Embryonic facial prominence (tissue), 1 donor: Measurements from ENCODE around the gene TMEM244.
"Not testable (repeated sequence)": the region's sequence is repeated elsewhere in the genome, so short reads cannot be mapped to it uniquely, and the experiment has no call there.

ENCODE experiments used
- DNase-seq: peaks from one replicate; pipeline ENCODE4 v3.0.0-alpha.2; 2016; ENCODE audit errors: extremely low spot score

Gene TMEM244

DNA sequence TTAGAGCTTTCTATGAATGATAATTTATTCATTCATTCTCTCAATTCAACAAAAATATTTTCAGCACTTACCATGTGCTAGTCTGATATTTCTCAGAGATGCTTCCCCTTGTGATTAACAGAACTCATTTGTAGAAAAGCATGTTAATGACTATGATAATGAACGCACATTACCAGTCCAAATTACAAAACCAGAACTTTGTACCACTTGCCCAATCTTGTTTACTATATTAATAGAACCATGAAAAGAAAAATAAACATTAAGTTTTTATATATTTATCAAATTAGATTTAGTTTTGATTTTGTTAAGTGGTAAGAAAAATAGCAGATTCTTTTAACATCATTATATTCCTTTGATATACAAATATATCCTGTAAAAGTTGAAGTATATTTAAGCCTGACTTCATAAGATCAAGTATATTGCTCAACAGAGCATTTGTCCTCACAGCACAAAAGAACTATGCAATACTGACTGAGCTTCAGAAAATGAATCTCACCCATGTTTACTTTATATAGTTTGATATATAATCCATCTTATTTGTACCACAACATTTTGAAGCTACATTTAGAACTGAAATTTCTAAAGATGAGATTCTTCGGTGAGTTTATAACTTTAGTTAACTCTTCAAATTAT is 48.9 kb downstream of the TMEM244 start:
- DNase-seq = no peak

DNA sequence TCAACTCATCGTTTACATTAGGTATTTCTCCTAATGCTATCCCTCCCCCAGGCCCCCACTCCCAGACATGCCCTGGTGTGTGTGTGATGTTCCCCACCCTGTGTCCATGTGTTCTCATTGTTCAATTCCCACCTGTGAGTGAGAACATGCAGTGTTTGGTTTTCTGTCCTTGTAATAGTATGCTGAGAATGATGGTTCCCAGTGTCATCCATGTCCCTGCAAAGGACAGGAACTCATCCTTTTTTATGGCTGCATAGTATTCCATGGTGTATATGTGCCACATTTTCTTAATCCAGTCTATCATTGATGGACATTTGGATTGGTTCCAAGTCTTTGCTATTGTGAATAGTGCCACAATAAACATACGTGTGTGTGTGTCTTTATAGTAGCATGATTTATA is 54.0 kb downstream of the TMEM244 start:
- not testable (repeated sequence) for DNase-seq

DNA sequence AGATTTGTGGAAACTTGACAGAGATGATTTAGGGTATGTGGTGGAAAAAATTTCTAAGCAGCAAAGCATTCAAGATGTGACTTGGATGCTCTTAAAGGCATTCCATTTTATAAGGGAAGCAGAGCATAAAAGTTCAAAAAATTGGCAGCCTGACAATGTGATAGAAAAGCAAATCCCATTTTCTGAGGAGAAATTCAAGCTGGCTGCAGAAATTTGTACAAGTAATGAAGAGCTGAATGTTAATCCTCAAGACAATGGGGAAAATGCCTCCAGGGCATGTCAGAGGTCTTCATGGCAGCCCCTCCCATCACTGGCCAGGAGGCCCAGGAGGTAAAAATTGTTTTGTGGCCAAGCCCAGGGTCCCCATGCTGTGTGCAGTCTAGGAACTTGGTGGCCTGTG is 58.2 kb downstream of the TMEM244 start:
- DNase-seq = not testable (repeated sequence)

DNA sequence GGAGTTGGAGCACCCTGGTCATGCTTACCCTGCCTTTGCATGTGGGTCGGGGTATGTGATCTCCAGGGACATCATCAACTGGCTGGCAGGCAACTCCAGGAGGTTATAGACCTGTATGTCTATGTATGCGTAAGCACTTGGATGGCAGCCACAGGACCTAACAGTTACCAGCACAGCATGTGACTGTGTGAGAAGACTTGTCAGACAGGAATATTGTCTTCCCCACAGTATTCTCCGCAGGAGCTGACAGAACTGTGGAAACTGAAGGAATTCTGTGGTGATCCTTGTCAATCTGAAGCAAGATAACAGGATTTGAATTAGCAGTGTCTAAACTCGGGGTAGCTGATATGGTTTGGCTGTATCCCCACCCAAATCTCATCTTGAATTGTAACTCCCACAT is 59.2 kb downstream of the TMEM244 start:
- no peak for DNase-seq

DNA sequence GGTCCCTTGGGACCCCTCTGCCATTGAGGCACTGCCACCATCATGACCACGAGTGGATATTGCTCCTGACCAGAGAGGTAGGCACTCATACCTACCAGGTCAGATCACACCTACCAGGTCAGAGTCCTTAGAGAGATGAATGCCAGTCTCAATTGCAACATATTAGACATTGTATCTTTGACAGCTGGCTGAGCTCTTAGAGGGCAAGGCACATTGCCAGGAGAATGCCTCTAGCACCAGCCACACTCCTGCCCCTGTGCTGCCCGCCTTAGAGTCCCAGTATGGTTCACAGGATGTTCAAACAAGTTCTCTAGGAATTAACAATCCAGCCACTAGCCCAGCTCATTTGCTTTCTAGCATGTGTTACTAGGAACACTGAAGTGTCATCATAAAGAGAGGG is 65.9 kb downstream of the TMEM244 start:
- no peak for DNase-seq

DNA sequence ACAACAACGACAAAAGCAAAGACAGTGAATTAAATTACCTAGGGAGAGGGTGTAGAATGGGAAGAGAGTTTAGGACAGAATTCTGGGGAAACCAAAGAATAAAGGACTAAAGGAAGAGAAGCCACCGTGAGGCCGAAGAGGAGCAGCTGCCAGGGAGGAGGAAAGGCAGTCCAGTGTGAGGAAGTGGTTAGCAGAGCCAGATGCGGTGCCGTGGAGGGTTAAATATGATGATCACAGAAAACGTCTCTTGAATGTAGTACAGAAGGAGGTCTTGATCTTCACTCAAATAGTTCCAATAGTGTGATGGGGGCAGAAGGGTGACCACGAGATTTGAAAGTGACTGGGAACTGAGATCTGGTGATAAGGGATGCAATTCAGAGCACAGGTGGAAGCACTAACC is 67.7 kb downstream of the TMEM244 start:
- no peak for DNase-seq

DNA sequence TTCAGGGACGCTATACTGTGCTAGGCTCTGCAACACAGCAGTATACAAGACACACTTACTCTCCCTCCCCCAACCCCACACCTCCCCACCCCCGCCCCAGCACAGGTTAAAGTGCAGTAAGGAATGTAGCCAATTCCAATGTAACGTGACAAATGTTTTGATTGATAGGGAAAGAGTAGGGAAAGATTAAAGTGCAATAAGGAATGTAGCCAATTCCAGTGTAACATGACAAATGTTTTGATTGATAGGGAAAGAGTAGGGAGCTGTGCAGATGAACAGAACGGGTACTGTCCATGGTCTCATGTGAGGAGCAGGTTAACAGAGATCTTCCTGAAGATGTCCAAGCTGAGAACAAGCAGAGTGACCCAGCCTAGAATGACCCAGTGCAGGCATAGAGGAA is 69.1 kb downstream of the TMEM244 start:
- DNase-seq = no peak

DNA sequence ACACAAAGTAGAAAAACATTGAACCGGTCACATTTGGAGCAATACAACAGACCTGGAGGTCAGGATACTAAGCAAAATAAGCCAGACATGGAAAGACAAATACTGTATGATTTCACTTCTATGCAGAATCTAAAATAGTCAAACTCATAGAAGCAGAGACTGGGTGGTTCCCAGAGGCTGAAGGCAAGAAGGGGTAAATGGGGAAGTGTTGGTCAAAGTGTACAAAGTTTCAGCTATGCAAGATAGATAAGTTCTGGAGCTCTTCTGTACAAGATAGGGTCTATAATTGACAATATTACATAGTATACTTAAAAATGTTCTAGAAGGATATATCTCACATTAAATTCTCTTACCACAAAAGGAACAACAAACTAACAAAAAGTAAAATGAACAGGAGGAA is 70.3 kb downstream of the TMEM244 start:
- no peak for DNase-seq

DNA sequence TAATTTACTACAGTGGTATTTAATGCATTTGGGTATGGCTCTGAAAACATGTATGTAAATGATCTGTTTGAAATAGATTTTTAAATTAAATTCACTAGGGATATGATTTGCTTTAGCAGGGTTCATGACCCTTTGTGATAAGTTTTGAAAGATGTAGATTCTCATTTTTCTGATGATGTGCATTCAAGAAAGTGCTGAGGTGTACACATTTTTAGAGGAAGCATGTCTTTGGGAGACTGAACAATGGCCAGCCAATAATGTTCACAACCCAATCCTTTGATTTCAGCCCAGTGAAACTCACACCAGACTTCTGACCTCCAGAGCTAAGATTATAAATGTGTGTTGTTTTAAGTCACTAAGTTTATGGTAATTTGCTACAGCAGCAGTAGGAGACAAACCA is 71.1 kb downstream of the TMEM244 start:
- no peak for DNase-seq

DNA sequence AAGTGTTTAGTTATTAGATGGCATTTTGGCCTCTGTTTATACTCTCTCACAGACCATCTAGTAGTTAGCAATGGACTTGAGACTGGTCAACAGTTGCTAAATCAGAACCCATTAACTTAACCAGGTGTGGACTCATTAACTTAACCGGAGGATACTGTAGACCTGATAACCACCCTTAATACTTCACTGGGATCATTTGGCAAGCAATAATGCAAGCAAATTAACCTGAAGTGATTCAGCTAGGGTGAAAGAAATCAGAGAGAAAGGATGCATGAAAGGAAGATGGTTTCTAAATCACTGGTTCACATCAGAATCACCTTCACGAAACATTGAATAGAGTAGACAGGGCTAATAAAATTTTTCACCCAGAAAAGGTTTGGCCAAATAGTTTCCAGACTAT is 73.3 kb downstream of the TMEM244 start:
- DNase-seq = no peak

DNA sequence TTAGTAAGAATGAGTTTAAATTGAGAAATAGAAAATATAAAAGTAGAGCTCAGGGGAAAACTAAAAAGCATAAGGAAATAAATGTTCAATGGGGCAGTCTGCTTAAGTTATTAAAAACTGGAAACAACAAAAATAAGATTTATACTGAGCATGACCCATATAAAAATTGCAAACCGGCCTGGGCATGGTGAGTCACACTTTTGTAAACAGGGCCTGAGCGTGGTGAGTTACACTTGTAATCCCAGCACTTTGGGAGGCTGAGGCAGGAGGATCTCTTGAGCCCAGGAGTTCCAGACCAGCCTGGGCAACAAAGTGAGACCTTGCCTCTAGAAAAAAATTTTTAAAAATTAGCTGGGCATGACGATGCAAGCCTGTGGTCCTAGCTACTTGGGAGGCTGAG is 74.6 kb downstream of the TMEM244 start:
- no peak for DNase-seq

DNA sequence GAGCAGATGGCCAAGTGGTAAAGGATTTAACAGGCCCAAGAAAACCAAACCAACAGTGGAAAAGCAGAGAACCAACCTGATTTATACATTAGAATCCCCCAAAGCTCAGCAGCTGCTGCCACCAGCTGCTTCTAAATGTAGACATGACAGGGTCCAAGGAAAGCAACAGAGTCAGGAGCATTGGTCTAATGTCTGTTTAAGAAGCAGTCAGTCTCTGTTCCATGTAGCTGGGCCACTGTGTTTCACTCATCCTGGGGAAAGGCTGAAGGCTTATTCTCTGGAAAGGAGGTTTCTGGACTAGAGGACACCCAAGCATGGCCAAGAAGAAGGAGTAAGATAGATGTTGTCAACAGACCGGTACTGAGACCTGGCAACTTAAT is 75.4 kb downstream of the TMEM244 start:
- no peak for DNase-seq

DNA sequence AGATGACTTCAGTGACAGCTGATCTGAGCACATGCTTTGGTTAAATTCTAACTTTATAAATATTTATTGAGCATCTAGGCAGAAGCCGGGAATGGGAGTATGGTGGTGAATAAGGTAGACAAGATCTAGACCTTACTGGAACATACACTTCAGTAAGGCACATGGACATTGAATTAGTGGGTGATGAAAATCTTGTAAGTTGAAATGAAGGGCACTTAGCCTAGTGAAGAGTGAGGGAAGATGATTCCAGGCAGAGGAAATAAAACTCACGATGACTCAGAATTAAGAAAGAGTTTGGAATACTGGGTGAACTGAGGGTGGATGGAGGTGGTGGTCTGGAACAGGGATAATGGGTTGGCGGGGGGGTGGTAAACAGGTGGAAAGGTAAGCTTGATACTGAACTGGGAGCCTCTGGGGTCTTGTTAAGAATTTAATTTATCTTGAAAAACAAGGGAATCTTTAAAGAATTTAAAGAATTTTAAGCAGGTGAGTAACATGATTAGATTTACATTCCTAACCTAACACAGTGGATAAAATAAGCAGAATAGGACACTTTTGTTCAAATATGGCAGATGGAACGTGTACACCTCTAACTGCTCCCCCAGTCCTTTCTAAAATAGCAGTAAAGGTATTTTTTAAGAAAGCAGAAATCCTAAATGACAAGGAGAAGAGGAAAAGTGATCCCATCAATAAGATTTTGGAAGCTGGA is 75.9 kb downstream of the TMEM244 start:
- no peak for DNase-seq
